NCI-H146 treated with DMSO at 0.1 percent for 48 hours (cell line): ENCODE measurements around the gene TH.

ENCODE experiments used
- DNase-seq: peaks from one replicate; lab custom pipeline; 2025; ENCODE audit not compliant: unreplicated experiment; lab: John Stamatoyannopoulos, UW

TH gene

GRCh38 chr11:2171591-2172003 lies at the start of gene TH:
Gene TH (minus strand): TSS chr11:2171815. CDS start chr11:2171786, 29 bp downstream.
- DNase-seq, result no peak

- no peak for DNase-seq
Measured at GRCh38 chr11:2221024-2221423, 49.4 kb upstream of the TH start.

GRCh38 chr11:2220173-2220771 lies 48.7 kb upstream of the TH start:
- no peak for DNase-seq

GRCh38 chr11:2219318-2220017 lies 47.9 kb upstream of the TH start:
- no peak for DNase-seq

- no peak for DNase-seq
Measured at GRCh38 chr11:2218031-2218633, 46.5 kb upstream of the TH start.

- no peak for DNase-seq
Measured at GRCh38 chr11:2217211-2218030, 45.8 kb upstream of the TH start.

- DNase-seq, result no peak
Measured at GRCh38 chr11:2216400-2217064, 44.9 kb upstream of the TH start.

- DNase-seq, result no peak
Measured at GRCh38 chr11:2215561-2216399, 44.2 kb upstream of the TH start.

GRCh38 chr11:2215230-2215560 lies 43.6 kb upstream of the TH start:
- DNase-seq, result no peak

GRCh38 chr11:2214527-2215229 lies 43.1 kb upstream of the TH start:
- DNase-seq, result no peak

- no peak for DNase-seq
Measured at GRCh38 chr11:2213890-2214526, 42.4 kb upstream of the TH start.

- DNase-seq, result no peak
Measured at GRCh38 chr11:2213384-2213842, 41.8 kb upstream of the TH start.

- no peak for DNase-seq
Measured at GRCh38 chr11:2212411-2213251, 41.0 kb upstream of the TH start.

- DNase-seq, result peak; percentile 97
Measured at GRCh38 chr11:2211113-2211971, 39.7 kb upstream of the TH start.

- no peak for DNase-seq
Measured at GRCh38 chr11:2210366-2211112, 38.9 kb upstream of the TH start.

GRCh38 chr11:2209900-2210321 lies 38.3 kb upstream of the TH start:
- DNase-seq, result no peak
